Nephron (organoid): ENCODE results near the gene SELENOH.
A peak's percentile ranks its signal among the peaks of the same experiment; 100 is the strongest.

Experiments
- H3K27ac Mint-ChIP-seq, 3 experiments: 2 replicates each; pipeline ENCODE4 v1.8.0; 2020; ENCODE audit warnings: mixed read lengths in 3 of 3, mild to moderate bottlenecking in 2 of 3, moderate library complexity in 1 of 3
- H3K27me3 Mint-ChIP-seq: 2 replicates; pipeline ENCODE4 v1.8.0; 2021; ENCODE audit warnings: low read depth, mild to moderate bottlenecking, moderate library complexity, mixed read lengths
- H3K36me3 Mint-ChIP-seq: 2 replicates; pipeline ENCODE4 v1.8.0; 2020; ENCODE audit warnings: low read depth, mixed read lengths
- H3K4me1 Mint-ChIP-seq: 2 replicates; pipeline ENCODE4 v1.8.0; 2020; ENCODE audit warnings: mixed read lengths
- H3K4me3 Mint-ChIP-seq, 3 experiments: 2 replicates each; pipeline ENCODE4 v1.8.0; 2020; ENCODE audit warnings: mild to moderate bottlenecking in 3 of 3, mixed read lengths in 3 of 3, moderate library complexity in 2 of 3
- H3K9me3 Mint-ChIP-seq: 2 replicates; pipeline ENCODE4 v1.8.0; 2020; ENCODE audit warnings: mixed read lengths
- TF ChIP-seq, protein P1 (sequence below), 3 experiments: fragments of 200-600 bp; sonication (generic); IDR thresholded peaks; one replicate each; pipeline ENCODE4 v1.5.0; 2021; ENCODE audit warnings: antibody characterized with exemption in 3 of 3; ENCODE audit not compliant: unreplicated experiment in 3 of 3

SELENOH gene

DNA sequence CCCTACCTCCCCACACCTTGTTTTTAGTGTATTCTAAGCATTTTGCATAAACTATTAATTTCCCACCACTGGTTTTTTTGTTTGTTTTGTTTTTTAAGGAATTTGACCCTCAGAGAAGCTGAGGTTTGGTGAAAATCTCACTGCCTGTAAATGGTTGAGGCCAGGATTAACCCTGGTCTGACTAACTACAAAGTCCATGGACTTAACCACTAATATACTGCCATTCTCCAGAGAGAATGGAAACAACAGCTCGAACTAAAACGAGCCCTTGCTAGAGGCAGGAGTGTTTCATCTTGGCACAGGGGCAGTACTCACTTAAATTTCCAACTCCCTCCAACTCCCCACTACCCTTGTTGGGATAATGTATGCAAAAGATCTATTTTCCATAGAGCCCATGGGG, 23.3 kb downstream of the SELENOH start:
- Mint-ChIP-seq H3K27me3 (no peaks in the 10 kb centered on the region), H3K9me3 (no peaks in the 10 kb centered on the region), H3K4me3 (peak overlapping the region; percentile 94 to 99 (median 97)), H3K36me3 (peaks cover 22% of the 10 kb centered on the region), H3K4me1 (peaks cover 44% of the 10 kb centered on the region), H3K27ac (peak overlapping the region; percentile 94 to 100 (median 99))
- TF ChIP-seq, protein P1, sequence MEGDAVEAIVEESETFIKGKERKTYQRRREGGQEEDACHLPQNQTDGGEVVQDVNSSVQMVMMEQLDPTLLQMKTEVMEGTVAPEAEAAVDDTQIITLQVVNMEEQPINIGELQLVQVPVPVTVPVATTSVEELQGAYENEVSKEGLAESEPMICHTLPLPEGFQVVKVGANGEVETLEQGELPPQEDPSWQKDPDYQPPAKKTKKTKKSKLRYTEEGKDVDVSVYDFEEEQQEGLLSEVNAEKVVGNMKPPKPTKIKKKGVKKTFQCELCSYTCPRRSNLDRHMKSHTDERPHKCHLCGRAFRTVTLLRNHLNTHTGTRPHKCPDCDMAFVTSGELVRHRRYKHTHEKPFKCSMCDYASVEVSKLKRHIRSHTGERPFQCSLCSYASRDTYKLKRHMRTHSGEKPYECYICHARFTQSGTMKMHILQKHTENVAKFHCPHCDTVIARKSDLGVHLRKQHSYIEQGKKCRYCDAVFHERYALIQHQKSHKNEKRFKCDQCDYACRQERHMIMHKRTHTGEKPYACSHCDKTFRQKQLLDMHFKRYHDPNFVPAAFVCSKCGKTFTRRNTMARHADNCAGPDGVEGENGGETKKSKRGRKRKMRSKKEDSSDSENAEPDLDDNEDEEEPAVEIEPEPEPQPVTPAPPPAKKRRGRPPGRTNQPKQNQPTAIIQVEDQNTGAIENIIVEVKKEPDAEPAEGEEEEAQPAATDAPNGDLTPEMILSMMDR (IDR thresholded peaks at IDR 0.05; ENCODE audit: unreplicated experiment in 3 of 3), result no peak

DNA sequence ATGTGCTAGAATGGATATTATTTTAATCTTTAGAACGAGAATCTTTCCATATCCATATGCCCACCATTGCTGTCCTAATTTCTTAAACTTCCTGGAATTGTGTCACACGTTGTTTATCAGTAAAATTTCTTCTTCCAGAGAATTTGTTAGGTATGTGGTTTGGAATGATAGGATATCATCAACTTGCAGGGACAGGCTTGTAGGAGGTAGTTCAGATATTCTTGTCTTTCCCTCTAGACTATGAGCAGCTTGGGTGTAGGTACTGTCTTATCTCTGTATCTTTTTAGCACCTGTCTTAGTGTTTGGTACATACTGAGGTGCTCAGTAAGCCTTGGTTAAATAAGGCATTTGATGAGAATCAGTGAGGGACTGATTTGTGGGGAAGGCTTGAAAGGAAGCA, 23.7 kb downstream of the SELENOH start:
- peak overlapping the region; percentile 94 to 100 (median 99) for H3K27ac Mint-ChIP-seq
- TF ChIP-seq, protein P1 (IDR thresholded peaks at IDR 0.05; ENCODE audit: unreplicated experiment in 3 of 3), result no peak
- peaks cover 26% of the 10 kb centered on the region for H3K36me3 Mint-ChIP-seq
- no peaks in the 10 kb centered on the region for H3K27me3 Mint-ChIP-seq
- no peaks in the 10 kb centered on the region for H3K9me3 Mint-ChIP-seq
- H3K4me3 Mint-ChIP-seq, result peak overlapping the region; percentile 94 to 99 (median 97)
- peaks cover 47% of the 10 kb centered on the region for H3K4me1 Mint-ChIP-seq

DNA sequence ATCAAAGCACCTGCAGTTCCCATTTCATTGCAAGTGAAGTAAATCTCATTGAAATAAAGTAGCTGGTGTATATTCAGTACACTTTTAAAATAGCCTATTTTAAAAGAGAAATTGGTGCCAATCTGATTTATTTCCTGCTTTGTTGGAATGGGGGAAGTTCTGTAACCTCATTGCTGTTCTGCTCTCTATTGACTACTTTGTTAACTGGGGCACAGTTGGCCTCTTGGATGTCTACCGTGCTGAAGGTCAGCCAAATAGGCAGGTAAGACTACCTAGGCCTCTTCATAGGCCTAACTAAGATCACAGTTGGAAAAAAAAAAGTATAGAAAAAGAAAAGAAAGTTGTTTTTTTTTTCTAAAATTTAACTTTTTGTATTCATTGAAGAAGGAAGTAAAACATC, 29.5 kb downstream of the SELENOH start:
- H3K4me3 Mint-ChIP-seq, result no peak overlapping the region
- H3K27ac Mint-ChIP-seq, result peak overlapping the region in 1 of 3 experiments; percentile 1
- no peaks in the 10 kb centered on the region for H3K9me3 Mint-ChIP-seq
- H3K4me1 Mint-ChIP-seq, result peaks cover 60% of the 10 kb centered on the region
- TF ChIP-seq, protein P1 (IDR thresholded peaks at IDR 0.05; ENCODE audit: unreplicated experiment in 3 of 3), result no peak
- peaks cover 42% of the 10 kb centered on the region for H3K36me3 Mint-ChIP-seq
- no peaks in the 10 kb centered on the region for H3K27me3 Mint-ChIP-seq

DNA sequence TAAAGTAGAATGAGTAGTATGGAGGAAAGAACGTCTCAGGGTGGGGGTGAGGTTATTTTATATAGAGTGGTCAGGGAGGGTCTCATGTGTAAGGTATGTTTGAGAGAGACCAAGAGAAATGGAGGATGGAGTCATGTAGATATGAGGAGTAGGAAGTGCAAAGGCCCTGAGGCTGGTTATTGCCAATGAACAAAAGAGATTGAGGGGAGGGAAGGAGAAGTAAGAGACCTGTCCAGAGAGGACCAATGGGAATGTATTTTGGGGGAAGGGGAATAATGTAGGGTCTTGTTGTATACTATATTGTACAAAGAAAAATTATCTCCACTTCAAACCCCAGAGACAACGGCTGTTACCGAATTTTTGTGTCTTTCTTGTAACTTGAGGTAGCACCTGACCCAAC, 30.1 kb downstream of the SELENOH start:
- H3K9me3 Mint-ChIP-seq, result no peaks in the 10 kb centered on the region
- H3K36me3 Mint-ChIP-seq, result peaks cover 39% of the 10 kb centered on the region
- H3K27me3 Mint-ChIP-seq, result no peaks in the 10 kb centered on the region
- no peak overlapping the region for H3K4me3 Mint-ChIP-seq
- peak overlapping the region in 2 of 3 experiments; percentile 1 to 2 for H3K27ac Mint-ChIP-seq
- peaks cover 62% of the 10 kb centered on the region for H3K4me1 Mint-ChIP-seq
- TF ChIP-seq, protein P1 (IDR thresholded peaks at IDR 0.05; ENCODE audit: unreplicated experiment in 3 of 3), result no peak

DNA sequence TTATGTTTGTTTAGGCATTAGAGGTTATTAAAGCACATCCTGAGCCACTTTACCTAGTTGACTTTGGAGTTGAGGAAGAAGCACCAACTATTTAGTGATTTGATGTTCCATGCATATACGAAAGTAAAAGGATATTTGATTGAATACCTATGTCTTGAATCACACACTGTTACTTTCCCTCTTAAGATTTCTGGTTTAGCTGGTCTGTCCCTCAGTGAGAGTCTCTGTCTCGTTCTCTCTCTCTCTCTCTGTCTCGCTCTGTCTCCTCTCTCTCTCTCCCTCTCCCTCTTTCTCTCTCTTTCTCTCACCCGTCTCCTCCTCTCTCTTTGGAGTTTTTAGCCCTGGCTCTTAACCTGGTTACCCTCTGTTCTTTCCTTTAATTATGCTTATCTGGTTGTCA, 31.3 kb downstream of the SELENOH start:
- Mint-ChIP-seq H3K27me3 (no peaks in the 10 kb centered on the region), H3K4me3 (no peak overlapping the region), H3K27ac (peak overlapping the region; percentile 26 to 49 (median 34)), H3K9me3 (no peaks in the 10 kb centered on the region), H3K36me3 (peaks cover 29% of the 10 kb centered on the region), H3K4me1 (peaks cover 65% of the 10 kb centered on the region)
- TF ChIP-seq, protein P1 (IDR thresholded peaks at IDR 0.05; ENCODE audit: unreplicated experiment in 3 of 3), result no peak

DNA sequence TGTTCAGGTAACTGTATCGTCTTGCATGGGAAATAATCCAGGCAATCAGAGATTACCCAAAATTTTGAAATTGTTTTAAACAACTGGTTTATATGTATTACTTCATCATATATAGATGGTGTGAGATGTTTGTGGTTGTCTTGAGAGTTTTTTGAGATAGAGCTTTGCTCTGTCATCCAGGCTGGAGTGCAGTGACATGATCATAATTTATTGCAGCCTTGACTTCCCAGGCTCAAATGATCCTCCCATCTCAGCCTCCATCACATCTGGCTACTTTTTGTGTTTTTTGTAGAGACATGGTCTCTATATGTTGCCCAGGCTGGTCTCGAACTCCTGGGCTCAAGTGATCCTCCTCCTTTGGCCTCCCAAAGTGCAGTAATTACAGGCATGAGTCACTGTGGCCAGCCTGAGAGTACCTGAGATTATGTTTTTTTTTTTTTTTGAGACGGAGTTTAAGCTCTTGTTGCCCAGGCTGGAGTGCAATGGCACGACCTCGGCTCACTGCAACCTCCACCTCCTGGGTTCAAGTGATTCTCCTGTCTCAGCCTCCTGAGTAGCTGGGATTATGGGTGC, 31.8 kb downstream of the SELENOH start:
- Mint-ChIP-seq H3K4me1 (peaks cover 68% of the 10 kb centered on the region), H3K27me3 (no peaks in the 10 kb centered on the region)

More for the DNA sequence above, 31.8 kb downstream of the SELENOH start:
- Mint-ChIP-seq H3K27ac (peak overlapping the region; percentile 26 to 49 (median 34)), H3K36me3 (peaks cover 26% of the 10 kb centered on the region), H3K9me3 (no peaks in the 10 kb centered on the region), H3K4me3 (no peak overlapping the region)
- TF ChIP-seq, protein P1 (IDR thresholded peaks at IDR 0.05; ENCODE audit: unreplicated experiment in 3 of 3), result no peak
